GM23248 (cell line): ENCODE data around the gene SP9.

ENCODE experiments used
- EZH2 ChIP-seq: fragments of 200-600 bp; sonication (generic); IDR thresholded peaks from 2 replicates; pipeline ENCODE4 v1.6.1; 2018; ENCODE audit warnings: antibody characterized with exemption, mild to moderate bottlenecking; ENCODE audit not compliant: insufficient read depth, poor library complexity, severe bottlenecking
- EZH2phosphoT487 ChIP-seq: fragments of 200-600 bp; sonication (generic); IDR thresholded peaks from 2 replicates; pipeline ENCODE4 v1.6.1; 2018; ENCODE audit warnings: antibody characterized with exemption, moderate library complexity, mild to moderate bottlenecking, low read depth; ENCODE audit not compliant: insufficient read depth

DNA sequence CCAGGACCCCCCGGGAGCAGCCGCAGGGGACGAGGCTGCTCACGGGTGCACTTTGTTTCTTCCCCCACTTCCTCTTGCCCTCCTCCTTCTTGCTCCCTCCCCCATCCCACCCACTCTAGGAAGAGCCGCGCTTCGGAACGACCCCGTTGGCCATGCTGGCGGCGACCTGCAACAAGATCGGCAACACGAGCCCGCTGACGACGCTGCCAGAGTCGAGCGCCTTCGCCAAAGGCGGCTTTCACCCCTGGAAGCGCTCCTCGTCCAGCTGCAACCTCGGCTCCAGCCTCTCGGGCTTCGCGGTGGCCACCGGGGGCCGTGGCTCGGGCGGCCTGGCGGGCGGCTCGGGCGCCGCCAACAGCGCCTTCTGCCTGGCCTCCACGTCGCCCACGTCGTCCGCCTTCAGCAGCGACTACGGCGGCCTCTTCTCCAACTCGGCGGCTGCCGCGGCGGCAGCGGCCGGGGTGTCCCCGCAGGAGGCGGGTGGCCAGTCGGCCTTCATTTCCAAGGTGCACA, 1.3 kb downstream of the SP9 start:
- no peak for TF ChIP-seq EZH2phosphoT487
- no peak for TF ChIP-seq EZH2
